HG03520 (cell line): Measurements from ENCODE around the gene VWA2.

ENCODE experiments used
- ATAC-seq: cut with Tn5 transposase; IDR thresholded peaks from one replicate; pipeline ENCODE4 v1.9.1; 2021; ENCODE audit warnings: mild to moderate bottlenecking, moderate library complexity; ENCODE audit not compliant: unreplicated experiment

VWA2 gene

DNA sequence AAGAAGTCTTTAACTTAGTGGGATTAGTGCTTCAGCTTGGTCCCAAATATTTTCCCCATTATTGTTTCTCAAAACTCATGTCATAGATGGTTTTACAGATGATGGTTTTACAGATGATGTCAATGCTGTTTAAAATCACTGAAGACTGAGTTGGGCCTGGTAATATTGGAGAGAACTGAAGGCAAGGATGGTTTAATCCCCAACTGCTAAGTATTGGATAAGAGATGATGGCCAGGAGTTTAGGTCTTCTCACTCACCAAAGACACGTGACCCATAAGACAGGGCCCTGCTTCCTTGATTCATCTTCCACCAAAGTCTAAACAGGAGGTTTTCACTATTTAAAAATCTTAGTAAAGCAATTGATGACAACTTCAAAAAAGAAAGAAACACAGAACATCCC, 56.3 kb downstream of the VWA2 start:
- no peak for ATAC-seq

DNA sequence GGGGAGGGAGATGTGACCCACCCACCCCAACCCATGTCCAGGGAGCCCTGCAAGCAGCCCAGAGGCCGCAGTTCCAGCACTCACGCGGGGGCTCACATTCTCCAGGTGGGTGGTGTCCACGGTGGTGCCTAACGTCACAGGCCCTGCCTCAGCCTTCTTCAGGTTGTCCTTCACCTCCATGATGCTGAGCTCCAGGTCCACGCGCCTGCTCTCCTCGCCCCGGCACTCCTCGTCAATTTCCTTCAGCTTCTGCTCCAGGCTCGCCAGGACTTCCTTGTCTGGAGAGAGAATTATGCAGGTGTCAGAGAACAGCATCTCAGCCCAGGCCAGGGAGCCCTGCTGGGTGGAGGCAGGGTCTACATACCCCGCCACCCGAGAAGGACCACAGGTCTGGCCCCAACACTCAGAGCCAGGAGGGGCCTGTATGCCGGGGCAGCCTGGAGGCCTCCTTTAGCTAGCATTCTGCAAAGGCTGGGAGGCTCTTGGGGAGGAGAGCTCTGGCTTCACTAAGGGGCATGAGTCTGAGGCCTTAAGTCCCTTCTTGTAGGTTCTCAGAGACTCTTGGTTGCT, 58.2 kb downstream of the VWA2 start:
- ATAC-seq: no peak

DNA sequence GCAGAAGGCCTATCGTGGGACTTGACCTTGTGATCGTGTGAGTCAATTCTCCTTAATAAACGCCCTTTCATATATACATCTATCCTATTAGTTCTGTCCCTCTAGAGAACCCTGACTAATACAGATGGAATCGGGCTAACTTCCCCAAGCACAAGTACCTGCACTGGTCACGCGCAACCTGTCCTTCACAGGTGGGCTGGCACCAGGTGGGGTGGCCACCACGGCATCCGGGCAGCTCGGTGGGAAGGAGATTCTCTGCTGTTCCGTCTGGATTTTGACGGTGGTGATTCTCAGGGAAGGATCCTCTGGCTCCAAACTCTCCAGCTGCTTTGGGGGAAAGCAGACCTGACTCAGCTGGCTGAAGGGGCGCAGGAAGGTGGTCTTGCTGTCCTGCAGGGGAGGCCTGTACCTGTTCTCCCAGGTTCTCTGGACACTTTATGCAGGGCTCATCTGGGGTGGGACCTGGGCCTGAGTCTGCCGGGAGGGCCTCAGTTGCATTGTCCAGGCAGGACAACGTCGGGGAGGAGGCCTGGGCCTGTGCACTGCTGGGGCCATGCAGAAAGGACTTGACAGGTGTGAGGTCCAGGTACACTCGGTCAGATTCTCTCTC, 61.1 kb downstream of the VWA2 start:
- ATAC-seq: no peak

DNA sequence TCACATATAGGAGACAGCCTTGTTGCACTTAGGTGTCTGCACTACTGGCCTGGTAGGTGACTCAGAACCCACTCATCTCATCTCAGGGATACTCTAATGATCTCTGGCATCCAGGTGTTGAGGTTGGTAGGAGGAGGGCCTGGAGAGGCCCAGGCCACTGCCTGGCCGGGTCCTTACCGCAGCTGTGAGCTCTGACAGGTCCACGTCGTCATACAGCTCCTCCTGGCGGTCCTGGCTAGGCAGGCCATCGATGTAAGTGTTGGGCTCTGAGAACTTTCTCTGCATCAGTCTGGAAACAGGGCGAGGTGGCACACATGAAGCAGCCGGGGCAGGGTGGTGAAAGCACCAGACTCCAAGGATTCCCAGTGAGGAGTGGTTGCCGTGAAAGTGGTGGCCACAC, 62.1 kb downstream of the VWA2 start:
- ATAC-seq: no peak

DNA sequence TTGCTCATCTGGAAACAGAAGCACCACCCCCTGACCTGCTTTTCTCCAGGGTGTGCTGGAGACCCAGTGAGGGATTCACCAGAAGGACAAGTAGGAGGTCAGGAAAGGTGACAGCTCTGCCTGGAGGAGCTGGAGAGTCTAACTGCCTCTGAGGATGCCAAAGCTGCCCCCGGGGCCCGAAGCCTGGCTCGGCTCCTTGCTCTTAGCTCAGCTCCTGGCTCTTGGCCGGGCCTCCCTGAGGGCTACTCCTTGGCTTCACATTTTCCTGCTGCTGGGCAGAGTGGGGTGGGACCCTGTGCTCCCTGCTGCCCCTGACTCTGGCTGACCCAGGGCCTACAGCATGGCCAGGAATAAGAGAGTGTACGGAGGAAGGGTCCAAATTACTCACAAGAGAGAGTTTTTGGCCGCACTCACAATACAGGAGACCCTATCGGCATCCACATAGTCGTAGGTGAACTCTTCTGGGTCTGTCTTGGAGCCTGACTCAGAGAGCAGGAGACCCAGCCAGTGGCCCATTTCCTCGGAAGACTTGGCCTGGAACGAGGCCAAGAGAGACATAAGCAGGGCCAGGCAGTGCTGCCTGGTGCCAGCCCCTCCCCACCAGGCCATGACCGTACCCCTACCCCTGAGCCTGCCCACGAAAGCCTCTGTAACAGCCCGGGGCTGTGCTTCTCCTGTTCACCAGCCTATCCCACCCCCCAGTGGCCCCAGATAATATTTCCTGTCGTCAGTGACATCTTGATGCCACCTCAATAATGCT, 63.1 kb downstream of the VWA2 start:
- ATAC-seq: no peak

DNA sequence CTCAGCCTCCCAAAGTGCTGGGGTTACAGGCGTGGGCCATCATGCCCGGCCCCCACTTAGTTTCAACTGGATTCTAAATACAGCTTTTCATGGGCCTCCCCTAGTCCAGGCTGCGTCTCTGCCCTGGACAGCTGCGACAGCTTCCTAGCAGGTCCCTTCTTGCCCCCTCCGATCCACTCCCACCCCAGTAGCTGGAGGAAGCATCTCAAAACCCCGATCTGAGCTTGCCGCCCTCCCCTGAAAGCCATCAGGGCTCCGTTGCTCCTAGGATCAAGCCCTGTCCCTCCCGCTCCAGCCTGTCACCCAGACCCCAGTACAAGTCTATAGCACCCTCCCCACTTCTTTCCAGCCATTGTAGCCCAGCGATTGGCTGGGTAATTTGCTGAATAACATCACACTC, 64.5 kb downstream of the VWA2 start:
- peak; percentile 7 for ATAC-seq

DNA sequence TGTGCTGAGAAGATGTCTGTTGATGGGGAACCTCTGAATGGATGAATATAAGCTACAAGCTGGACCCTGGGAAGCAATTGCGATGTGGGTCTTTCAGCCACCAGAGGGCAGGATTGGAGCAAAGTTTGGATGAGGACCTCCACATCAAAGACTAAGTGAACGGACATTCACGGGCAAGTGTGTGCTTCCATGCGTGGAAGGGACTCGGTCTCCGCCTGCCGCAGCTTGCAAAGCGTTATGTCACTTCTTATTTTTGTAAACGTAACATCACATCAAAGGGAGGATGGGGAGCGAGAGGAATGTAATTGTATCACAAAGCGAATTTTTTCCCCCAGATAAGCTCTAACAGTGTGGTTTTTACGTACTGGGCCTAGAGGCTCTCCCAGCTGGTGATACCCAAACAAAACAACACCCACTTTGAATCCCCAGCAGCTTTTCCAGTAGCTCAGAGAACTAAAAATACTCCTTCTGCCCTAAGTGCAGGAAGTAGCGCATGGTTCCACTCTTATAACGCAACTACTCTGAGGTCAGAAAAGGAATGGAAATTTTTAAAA, 65.0 kb downstream of the VWA2 start:
- peak; percentile 63 for ATAC-seq

DNA sequence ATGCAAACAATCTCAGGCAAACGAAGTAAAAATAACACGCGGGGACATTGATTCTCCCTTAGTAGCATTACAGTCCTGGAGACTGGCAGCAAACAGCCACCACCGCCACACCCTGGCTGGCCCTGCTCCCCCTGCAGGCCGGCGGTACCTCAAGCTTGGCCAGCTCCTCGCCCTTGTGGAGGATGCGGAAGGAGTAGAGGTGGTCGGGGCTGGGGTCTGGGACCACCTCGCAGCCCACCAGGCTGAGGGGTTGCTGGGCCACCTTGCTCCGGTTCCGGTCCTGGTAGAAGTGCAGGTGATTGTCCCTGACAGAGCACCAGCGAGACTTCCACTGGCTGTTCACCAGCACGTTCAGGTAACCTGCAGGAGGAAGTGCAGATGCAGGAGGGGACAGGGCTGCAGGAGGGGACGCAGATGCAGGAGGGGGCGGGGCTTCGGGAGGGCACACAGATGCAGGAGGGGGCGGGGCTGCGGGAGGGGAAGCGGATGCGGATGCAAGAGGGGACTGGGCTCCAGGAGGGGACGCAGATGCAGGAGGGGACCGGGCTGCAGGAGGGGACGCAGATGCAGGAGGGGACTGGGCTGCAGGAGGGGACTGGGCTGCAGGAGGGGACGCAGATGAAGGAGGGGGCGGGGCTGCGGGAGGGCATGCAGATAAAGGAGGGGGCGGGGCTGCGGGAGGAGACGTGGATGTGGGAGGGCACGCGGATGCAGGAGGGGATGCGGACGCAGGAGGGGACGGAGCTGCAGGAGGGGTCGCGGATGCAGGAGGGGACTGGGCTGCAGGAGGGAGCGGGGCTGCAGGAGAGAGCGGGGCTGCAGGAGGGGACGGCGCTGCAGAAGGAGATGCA, 65.7 kb downstream of the VWA2 start:
- ATAC-seq: peak; percentile 56

DNA sequence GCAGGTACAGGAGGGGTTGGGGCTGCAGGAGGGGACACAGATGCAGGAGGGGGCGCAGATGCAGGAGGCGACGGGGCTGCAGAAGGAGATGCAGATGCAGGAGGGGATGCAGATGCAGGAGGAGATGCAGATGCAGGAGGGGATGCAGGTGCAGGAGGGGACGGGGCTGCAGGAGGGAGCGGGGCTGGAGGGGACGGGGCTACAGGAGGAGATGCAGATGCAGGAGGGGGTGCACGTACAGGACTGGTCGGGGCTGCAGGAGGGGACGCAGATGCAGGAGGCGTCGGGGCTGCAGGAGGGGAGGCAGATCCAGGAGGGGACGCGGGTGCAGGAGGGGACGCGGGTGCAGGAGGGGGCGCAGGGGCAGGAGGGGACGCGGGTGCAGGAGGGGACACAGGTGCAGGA, 66.5 kb downstream of the VWA2 start:
- no peak for ATAC-seq

DNA sequence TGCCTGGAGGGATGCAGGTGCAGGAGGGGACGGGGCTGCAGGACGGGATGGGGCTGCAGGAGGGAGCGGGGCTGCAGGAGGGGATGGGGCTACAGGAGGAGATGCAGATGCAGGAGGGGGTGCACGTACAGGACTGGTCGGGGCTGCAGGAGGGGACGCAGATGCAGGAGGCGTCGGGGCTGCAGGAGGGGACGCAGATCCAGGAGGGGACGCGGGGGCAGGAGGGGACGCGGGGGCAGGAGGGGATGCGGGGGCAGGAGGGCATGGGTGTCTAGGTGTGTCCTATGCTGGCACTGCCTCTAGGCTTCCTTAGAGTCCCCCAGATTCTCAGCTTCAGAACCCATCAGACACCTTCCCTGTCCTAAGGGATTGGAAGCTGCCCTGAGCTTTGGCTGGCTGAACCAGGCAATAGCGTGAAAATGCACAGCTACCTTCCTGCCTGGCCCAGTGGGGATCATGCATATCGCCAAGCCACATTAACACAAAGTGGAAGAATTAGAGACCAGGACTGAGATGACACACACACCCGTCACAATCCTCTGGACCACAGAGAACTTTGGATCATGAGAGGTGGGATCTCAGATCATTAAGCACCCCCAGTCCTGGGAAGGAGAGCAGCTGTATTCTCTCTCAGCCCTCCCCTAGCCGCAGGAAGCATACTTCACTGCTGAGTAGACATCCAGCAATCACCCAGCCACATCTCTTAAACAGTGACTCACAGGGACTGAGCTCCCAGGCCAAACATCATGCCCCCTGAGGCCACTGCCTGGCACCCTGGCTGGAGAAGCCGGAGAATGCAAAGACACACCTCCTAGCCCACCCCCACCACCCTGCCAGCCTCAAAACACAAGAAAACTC, 67.3 kb downstream of the VWA2 start:
- ATAC-seq: no peak

DNA sequence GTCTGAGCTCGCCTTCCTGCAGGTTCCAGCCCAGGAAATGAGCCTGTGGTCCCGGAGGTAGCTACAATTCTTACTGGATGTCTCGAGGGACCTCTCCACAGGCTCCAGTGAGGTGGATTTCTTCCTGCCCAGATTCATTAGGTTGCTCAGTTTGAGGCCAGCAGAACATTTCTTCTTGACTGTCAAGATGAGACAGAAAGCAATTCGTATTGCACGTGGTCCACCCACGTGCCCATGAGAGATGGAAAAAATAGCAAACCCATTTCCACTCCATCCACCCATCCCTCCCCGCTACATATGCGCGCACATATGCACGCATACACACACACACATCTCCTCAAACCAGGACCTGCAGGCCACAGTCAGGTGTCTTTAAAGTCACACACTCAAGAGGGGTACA, 68.7 kb downstream of the VWA2 start:
- ATAC-seq: no peak

DNA sequence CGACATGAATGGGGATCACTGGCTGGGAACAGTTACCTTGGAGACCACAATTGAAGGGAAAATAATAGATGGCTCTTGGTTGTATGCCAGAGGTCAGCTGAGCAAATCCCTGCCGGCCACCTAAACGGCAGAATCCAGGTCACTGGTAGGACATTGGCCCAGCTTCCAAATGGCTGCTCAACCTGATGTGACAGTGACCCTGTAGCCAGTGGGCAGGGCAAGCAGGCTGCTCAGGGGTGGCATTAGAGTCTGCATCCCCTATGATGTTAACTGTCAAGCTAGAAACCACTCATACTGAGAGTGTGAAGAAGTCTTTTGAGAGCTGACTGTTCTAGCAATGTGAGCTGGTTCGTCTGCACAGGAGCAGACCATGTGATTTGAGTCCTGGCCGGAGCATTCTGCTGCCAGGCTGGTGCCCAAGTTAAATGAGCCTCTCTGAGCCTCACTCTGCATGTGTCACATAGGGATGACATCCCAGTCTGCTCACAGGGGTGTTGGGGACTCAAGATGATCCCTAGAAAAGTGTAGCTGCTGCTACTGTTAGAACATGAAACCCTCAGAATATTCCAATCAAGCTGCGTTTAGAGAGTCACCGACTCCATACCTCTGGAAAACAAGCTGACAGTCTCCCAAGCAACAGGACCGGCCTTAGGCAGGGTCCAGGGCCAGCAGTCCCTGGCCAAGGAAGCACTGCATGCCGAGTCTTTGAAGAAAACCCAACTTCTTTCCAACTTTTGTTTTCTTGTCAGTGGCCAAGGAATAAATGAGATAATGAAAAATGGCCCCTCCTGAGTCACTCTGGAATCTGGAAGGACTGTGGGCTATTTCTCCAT, 69.7 kb downstream of the VWA2 start:
- no peak for ATAC-seq

DNA sequence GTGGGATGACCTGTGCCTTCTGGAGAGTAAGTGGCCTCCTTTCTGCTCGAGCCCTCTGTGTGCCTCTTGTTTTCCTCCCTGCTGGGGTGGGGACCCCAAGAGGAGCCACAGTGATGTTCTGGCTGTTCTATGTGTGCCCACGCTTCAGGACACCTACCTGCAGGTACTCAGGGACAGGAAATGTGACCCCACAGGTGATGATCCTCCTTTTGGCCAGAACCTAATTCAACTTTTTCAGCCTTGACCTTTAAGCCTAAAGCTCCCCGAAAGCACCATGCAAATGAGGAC, 70.3 kb downstream of the VWA2 start:
- no peak for ATAC-seq

DNA sequence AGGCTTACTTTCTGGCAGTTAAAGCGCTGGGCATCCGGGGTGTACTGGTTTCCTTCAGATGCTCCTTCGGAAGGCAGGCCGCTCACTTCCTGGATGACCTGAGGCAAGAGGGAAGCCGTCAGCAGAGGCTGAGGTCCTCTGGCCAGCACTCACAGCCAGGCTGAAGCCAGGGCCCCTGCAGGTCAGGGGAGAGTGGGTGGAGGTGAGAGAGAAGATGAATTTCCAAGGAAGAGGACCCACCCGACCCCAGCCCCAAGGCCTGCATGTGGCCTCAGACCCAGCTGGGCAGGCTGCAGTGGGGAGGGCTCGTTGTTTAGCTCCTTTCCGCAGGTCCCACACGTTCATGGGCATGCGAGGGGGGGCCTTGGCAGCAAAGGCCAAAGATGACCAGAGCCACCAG, 71.3 kb downstream of the VWA2 start:
- ATAC-seq: no peak

DNA sequence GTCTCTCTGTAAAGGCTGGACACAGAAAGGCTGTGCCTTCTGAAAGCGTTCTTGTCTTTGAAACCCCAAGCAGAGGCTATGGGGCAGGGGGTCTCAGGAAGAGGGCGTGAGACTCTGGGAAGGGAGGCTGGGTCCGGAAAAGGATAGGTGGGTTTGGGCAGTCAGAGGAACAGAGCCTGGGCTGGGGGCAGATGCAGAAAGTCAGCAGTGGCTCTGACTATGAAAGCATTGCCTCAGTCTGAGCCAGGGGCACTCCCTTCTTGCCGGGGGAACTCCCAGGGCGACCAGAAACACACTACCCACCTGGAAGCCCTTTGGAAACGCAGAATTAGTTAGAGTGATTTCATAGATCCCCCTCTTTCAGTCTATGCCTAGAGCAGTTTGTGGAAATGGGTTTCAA, 72.0 kb downstream of the VWA2 start:
- no peak for ATAC-seq

DNA sequence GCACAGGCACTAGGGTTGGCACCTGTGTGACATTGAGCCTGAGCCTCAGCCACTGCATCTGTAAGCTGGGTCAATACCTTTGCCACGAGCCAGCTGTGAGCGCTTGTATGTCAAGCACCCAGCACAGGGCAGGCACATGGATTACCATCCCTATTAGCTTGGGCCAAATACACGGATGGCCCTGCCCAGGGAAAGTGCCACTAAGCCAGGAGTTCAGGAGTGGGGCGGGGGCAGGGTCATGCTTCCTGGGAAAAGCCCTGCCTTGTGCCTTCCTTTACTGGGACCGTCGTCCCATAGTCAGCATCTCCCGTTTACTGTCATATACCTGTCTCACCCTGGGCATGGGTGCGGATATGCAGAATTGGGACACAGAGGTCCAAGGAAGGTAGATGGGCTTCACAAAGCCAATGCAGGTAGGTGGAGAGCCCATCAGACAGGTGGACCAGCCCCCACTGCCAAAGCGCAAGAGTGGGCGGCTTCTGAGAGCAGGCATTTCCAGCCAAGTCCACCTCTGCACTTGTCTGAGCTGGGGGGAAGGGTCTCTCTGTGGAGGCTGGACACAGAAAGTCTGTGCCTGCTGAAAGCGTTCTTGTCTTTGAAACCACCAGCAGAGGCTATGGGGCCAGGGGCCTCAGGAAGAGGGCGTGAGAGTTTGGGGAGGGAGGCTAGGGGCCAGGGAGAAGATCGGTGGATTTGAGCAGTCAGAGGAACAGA, 72.6 kb downstream of the VWA2 start:
- no peak for ATAC-seq

DNA sequence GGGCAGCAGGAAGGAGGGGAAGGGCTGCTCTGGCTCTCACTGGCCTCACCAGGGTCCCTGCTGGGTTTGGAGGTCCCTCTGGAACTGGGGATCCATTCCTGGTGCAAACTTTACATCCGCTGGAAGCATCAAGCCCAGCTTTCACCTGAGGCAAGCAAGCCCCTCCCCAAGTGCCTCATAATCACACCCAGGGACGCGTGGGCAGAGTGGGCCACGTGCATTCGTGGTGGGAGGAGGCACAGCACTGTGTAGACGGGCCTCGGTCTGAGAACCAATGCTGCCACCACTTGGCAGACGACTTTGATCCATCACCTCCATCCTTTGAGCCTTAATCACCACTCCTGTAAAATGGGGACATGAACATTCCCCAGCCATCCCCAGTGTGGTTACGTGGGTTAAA, 74.1 kb downstream of the VWA2 start:
- no peak for ATAC-seq

DNA sequence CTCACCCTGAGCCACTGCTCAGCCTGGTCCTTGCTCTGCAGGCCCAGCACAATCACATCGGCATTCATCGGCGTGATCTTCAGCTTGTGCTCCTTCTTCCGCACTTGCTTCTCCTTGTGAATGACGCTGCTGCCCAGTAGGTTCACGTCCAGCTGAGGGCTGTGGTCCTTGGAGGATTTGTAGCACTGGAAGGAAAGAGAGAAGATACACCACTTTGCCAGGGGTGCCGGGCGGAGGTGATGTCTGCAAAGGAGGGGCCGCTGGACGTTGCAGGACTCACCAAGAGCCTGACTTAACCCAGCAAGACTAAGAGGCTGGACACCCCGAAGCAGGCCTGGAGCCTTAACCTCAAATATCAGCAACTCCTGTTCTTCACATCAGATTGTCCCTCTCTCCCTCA, 74.8 kb downstream of the VWA2 start:
- no peak for ATAC-seq
